HG03280 (cell line): ENCODE measurements around the gene GPC6.
"Not testable (repeated sequence)": the region's sequence is repeated elsewhere in the genome, so short reads cannot be mapped to it uniquely, and the experiment has no call there.

Source experiments
- ATAC-seq: cut with Tn5 transposase; IDR thresholded peaks from one replicate; pipeline ENCODE4 v1.9.1; 2021; ENCODE audit warnings: mild to moderate bottlenecking, moderate library complexity; ENCODE audit not compliant: unreplicated experiment

Gene GPC6

DNA sequence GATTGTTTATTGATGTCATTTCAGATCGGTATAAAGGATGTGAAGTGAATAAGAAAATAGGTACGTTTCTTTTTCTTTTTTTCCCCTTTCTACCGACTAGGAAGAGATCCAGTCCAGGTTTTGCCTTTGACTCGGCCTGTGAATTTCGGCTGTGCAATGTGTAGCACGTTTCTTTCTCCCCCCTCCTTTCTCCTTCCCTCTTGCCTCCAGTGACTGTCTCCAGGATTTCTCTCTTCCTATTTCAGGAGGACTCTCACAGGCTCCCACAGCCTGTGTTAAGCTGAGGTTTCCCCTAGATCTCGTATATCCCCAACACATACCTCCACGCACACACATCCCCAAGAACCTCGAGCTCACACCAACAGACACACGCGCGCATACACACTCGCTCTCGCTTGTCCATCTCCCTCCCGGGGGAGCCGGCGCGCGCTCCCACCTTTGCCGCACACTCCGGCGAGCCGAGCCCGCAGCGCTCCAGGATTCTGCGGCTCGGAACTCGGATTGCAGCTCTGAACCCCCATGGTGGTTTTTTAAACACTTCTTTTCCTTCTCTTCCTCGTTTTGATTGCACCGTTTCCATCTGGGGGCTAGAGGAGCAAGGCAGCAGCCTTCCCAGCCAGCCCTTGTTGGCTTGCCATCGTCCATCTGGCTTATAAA, at the start of gene GPC6:
TSS of gene GPC6 (plus strand) at position 185 of the 657 bp plus-strand sequence.
- ATAC-seq = no peak

DNA sequence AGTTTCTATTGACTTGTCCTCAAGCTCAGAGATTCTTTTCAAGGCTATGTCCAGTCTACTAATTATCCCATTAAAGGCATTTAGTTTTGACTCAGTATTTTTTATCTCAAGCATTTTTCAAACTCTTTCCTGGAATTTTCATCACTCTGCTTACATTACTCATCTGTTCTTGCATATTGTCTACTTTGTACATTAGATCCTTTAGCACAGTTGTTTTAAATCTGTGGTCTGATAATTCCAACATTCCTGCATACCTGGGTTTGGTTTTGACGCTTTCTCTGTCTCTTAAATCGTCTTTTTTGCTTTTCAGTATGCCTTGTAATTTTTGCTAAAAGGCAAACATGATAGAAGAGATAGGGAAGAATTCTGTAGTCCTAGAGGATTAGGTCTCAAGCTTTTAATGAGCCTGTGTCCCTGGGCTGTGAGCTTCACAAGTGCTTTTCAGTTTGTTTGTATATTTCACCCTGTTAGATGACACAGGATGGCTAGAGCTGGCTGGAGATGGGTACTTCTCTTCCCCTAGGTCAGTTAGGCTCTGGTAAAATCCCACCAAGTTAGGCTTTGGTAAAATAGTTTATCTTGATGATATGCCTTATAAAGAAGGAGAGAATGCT, 46.1 kb upstream of the GPC6 start:
- ATAC-seq = no peak

DNA sequence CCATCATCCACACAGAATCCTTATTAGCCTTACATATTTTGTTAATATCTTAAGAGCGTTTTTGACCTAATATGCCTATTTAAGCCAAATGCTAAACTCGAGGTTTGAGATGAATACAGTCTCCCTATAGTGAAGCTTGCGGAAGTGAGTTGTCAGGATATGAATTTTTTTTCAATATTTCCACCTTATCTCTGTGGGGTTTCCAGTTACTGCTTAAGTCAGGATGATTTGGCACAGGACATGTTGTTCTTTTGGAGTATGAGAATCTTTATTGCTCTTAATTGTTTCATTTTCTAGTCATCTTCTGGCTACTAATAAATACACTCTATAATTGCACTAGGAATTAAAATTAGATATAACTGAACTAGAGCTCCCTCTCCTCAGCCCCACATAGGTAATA, 44.2 kb upstream of the GPC6 start:
- no peak for ATAC-seq

DNA sequence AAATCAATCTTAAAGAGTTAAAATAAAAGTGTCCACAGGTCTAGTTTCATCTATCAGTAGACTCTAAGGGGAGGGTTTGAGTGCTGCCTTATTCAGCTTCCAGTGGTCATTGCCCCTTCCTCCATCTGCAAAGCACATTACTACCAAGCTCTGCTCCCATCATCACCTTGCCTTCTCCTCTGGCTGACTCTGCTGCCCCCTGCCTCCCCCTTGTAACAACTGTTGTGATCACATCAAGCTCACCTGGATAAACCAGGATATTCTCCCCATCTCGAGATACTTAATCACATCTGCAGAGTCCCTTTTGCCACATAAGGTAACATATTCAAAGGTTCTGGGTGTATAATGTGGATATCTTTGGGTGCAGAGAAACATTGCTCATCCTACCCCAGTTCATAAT, 43.3 kb upstream of the GPC6 start:
- no peak for ATAC-seq

DNA sequence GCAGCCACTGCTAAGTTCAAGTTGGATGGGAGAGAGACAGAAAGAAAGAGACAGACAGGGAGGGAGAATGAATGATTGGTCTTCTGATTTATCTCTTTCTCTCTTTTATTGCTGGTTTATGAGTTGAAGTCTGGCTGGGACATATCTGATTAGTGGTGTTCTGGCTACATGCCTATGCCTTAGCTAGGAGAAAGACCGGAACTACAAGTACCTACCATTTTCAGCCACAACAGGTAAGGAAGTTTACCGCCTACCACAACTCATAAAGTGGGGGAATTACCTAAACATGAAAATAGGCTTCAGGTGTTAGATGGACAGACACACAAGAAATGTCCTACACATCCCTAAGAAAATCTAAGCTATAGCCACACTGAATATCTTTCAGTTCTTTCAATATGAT, 36.6 kb upstream of the GPC6 start:
- no peak for ATAC-seq

DNA sequence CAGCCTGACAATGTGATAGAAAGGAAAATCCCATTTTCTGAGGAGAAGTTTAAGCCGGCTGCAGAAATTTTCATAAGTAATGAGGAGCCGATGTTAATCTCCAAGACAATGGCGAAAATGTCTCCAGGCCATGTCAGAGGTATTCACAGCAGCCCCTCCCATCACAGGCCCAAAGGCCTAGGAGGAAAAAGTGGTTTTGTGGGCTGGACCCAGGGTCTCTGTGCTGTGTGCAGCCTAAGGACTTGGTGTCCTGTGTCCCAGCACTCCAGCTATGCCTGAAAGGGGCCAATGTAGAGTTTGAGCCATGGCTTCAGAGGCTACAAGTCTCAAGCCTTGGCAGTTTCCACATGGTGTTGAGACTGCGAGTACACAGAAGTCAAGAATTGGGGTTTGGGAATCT, 32.9 kb upstream of the GPC6 start:
- ATAC-seq = no peak

DNA sequence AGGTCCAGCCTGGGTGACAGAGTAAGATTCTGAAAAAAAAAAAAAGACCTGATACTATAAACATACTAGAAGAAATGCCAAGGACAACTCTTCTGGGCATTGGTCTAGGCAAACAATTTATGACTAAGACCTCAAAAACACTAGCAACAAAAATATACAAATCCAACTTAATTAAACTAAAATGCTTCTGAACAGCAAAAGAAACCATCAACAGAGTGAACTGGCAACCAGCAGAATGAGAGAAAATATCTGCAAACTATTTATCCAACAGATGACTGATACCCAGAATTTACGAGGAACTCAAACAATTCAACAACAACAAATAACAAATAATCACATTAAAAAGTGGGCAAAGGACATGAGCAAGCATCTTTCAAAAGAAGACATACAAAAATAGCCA, 26.8 kb upstream of the GPC6 start:
- ATAC-seq = no peak

DNA sequence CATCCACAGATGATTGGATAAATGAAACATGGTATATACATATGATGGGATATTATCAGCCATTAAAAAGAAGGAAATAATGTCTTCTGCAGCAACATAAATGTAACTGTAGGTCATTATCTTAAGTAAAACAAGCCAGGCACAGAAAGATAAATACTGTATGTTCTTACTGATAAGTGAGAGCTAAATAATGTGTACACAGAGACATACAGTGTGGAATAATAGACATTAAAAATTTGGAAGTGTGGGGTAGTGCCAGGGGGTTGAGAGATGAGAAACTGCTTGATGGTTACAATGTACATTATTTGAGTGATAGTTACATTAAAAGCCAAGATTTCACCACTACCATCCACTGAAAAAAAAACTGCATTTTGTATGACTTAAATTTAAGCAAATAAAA, 26.0 kb upstream of the GPC6 start:
- no peak for ATAC-seq

DNA sequence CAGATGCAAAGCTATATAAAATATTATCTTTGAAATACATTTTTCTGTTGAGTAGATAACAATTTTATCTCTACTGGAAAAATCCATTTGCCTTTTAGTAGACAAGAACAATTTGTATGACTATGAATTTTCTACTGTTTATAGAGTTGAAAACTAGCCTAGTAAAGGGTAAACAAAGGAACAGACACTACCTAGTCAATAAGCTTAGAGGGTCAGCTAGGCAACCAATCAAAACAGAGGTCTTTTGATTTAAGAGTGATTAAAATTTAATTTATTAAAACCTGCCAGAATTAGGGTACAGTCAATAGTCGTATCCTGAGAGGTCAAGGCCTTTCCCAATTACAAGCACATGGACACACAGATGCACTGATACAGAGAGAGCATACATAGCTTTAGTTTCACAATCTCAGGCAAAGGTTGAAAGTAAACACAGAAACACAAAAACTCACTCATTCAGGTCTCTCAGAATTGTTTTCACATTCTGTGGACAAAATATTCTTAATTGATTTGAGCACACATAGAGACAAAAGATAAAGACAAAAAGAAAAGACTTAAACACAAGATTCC, 24.5 kb upstream of the GPC6 start:
- ATAC-seq = no peak

DNA sequence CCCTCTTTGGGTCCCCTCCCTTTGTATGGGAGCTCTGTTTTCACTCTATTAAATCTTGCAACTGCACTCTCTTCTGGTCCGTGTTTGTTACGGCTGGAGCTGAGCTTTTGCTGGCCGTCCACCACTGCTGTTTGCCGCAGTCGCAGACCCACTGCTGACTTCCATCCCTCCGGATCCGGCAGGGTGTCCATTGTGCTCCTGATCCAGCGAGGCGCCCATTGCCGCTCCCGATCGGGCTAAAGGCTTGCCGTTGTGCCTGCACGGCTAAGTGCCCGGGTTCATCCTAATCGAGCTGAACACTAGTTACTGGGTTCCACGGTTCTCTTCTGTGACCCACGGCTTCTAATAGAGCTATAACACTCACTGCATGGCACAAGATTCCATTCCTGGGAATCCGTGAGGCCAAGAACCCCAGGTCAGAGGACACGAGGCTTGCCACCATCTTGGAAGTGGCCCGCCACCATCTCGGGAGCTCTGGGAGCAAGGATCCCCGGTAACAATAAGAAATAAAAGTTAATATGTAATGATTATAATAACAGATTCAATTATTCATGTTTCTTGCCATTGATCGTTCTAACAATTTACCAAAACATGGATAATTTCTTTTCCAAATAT, 19.7 kb upstream of the GPC6 start:
- ATAC-seq = not testable (repeated sequence)

DNA sequence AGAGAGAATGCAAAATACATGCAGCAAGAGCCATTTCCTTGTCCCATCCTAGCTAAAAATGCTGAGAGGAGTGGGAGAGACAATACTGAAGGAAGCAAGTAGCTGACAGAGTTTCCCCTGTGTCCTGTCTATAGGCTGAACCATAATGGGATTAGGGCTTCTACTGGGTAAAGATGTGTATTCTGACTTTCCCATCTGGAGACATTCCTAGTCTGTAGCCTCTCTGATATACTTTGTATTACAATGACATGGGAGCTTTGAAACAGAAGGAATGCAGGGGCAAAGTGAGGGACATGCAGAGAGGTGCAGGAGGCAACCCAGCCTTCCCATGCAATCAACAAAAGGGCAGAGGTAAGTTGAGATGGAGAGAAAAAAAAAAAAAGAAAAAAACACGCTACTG, 10.5 kb upstream of the GPC6 start:
- no peak for ATAC-seq

DNA sequence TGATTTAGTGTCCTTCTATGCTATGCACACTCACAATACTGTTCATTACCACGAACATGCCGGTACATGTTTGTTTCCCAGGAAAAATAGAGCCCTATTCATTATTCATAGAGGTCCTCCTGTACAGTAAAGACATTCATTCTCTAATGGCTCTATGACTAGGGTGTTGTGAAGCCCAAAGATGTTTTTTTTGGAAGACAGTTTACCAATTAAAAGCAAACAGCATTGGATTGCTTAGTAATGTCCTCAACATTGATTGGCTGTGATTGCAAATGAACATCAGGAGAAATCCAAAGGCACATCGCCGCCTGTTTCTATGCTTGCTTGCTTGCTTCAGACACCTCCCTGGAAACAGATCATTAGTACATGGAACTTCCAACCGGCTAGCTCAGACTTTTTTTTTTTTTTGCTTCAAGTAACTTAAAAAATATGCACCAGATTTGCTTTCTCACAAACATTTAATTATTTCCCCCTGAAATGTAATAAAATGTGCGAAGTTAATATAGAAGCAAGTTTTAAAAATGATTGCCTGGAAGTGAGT, 8.8 kb upstream of the GPC6 start:
- ATAC-seq = no peak

DNA sequence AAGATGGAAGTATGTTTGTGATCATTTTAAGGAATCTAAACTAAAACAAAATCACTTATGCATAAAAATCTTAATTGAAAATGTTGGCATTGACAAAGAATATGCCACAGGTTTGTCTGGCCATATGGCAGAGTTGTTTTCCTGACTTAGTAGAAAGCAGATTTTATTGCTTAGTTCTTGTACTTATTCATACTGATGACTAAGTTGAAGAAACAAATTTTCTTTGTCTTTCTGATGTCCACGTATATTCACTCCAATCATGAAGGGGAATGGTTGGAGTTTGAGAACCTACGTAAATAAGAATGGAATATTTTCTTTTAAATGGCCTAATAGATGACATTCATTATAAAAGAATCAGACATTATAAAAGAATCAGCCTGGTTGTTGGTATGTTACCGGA, 8.0 kb upstream of the GPC6 start:
- no peak for ATAC-seq

DNA sequence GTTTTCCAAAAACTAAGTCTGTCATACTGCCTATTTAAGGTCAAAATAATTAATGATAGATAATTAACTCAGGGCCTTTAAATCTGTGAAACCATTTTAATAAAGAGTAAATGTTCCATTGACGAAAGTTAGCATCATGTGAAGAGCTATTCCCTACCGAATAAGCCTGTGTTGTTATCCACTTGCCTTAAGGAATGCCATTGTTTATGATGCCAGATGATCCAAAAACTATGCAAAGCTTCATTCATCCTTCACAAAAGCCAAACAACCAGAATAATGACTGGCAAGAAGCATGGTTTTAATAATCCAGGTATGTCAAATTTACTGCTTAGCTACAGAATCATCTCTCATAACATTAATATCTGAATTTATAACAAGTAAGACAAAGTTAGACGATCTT, 6.5 kb upstream of the GPC6 start:
- ATAC-seq = no peak

DNA sequence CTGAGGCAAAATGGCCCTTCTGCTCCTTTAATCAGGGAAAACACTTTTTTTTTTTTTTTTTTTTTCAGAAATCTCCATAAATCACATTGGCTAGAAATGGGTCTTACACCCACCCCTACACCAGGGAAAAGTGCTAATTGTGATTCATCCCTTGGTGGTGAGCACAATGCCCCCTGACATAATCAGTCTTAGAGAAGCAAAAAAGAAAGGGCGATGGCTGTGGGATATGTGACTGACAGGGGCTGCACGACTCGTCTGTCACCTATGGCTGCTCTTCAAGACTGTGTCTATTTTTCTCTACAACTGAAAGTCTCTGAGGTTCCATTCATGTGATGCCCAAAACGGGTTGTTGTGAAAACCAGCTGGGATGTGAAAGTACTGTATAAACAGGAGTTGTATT, 3.6 kb upstream of the GPC6 start:
- ATAC-seq = no peak

DNA sequence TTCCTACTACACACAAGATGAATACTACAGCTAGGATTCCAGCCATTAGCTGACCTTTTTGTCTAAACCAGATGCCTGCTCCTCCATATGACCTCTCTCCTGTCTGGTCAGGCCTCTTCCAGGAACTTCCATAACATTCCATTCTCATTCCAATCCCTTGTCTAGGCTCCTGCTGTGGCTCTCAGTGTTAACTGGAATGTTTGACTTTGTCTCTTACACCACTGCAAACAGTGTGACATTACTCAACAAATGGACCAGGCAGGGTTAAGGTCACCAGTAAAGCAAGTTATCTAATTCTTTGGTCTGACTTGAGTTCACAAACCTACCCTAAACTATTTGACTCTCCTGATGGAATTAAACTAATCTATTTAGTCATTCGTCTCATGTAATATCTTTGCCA, 2.1 kb upstream of the GPC6 start:
- no peak for ATAC-seq

DNA sequence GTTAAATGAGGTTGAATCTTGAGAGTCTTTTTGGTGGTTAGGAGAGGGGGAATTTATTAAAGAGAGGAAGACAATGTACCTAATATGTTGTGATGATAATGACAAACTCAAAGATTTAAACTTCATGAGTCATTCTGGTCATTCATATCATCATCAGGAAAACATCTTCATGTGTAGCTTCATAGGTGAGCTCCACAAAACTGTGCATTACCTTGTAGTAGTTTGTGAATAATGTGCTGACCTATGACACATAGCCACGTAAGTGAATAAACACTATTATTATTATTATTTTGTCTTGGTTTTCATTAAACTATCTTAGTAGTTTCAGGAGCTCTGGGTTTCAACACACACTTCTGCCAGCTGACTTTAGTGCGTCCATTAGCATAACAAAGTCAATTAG, 997 bp upstream of the GPC6 start:
- no peak for ATAC-seq

DNA sequence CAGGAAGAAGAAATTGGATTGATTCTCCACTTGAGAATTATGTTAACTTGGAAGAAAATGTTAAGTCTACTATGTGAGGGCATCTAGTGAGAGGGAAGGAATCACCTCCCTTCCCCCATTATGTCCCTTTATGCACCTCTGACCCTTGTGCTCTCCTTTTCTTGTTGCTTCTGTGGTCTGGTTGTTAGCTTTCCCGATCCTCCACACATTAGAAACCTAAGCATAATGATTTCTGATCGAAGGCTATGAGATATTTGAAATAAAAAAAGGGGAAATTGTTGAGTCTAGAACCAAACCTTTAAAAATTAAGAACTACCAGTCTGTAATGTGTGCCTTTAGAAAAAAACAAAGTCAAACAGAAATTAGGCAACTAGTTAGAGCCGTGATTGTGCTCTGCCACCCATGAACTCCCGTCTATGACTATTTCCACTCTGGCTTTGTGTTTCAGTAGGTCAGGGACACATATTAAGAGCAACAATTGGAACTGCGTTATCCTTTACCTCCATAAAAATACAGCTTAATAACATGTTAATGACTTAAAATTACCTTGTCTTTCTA, 463 bp upstream of the GPC6 start:
- no peak for ATAC-seq

DNA sequence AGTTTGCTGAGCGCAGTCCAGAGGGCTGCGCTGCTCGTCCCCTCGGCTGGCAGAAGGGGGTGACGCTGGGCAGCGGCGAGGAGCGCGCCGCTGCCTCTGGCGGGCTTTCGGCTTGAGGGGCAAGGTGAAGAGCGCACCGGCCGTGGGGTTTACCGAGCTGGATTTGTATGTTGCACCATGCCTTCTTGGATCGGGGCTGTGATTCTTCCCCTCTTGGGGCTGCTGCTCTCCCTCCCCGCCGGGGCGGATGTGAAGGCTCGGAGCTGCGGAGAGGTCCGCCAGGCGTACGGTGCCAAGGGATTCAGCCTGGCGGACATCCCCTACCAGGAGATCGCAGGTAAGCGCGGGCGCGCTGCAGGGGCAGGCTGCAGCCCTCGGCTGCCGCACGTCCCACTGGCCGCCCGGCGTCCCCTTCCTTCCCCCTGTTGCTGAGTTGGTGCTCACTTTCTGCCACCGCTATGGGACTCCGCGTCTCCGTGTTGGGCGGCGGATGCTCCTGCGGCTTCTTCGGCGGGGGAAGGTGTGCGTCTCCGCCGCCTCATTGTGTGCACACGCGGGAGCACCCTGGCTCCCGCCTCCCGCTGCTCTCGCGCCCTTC, 772 bp downstream of the GPC6 start:
- no peak for ATAC-seq

DNA sequence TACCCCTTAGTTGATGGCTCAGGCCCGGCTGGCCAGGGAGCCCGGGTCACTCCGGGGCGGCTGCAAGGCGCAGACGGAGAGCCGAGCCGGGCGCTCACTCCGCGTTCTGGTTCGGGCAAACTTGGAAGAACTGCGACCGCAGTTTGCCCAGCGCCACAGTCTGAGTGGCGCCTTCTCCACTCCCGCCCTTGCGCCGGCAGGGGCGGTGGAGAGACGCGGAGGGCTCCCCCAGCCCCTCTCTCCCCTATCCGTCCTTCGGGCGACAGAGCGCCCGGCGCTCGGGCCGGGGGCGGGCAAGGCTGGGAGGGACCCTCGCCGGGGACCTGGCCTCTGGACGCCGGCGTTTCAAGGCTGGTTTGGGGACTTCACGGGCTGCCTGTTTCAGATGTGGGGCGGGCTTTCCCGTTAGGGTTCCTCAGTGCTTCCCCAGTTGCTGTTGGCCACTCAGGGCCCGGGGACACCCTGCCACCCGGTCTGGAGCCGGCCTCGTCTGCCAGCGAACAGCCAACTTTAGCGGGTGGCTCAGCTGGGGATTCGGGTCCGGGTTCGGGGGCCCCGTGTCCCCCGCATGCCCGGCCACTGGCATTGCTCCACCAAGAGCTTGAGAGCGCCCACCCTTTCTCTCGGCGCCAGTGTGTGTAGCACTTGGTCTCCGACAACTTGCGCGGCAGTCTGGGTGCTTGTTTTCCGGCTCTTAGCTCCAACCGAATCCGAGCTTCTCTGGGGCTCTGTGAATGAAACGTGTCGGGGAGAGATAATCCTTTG, 1.5 kb downstream of the GPC6 start:
- no peak for ATAC-seq

DNA sequence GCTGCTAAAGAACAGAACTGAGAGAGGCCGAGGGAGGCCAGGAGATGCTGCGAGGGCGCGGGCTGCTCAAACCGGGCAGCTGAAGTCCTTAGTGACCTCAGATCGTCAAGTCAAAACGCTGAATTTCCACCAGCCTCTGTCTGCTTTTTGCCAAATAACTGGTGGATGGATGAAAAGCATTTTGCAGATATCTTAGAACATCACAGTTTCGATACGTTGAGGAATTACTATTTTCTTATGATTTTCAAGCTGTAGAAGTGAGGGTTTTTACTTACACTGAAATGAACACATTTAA, 2.0 kb downstream of the GPC6 start:
- no peak for ATAC-seq
